Measurements from ENCODE around the gene GCNT1. TPM values are rescaled to one million over a fixed set of nuclear protein-coding genes. Genes with fewer than 3 reads are reported as not detected.

The GCNT1 gene
- total RNA-seq, 1 donor from 2014 or later = 69.3 TPM

DNA sequence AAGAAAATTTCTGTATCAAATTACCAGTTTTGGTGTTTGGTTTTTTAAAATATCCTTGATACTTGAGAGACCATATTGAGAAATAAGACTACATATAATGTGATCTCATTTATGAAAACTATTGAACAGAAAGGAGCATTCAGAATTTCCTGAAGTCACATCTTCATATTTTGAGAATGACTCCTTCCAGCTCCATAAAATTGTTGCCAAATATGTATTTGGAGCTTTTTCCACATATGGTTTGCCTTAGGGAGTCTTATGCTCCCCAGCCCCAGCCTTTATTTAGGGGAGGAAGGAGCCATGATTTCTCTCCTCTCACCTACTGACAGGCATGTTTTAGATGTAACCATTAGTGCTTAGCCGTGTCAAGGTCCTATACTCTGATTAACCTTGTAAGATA lies 51.1 kb downstream of the GCNT1 start:
- Mint-ChIP-seq H3K9me3 (ENCODE audit: low read depth) (peaks cover 11% of the 10 kb centered on the region), H3K4me3 (ENCODE audit: low read depth) (no peak overlapping the region), H3K36me3 (ENCODE audit: insufficient read depth) (peaks cover 6% of the 10 kb centered on the region), H3K4me1 (ENCODE audit: low read depth) (no peaks in the 10 kb centered on the region), H3K27me3 (no peaks in the 10 kb centered on the region), H3K27ac (no peak overlapping the region)
- no peak for DNase-seq (ENCODE audit: low spot score, unreplicated experiment)
- TF ChIP-seq, protein P1, sequence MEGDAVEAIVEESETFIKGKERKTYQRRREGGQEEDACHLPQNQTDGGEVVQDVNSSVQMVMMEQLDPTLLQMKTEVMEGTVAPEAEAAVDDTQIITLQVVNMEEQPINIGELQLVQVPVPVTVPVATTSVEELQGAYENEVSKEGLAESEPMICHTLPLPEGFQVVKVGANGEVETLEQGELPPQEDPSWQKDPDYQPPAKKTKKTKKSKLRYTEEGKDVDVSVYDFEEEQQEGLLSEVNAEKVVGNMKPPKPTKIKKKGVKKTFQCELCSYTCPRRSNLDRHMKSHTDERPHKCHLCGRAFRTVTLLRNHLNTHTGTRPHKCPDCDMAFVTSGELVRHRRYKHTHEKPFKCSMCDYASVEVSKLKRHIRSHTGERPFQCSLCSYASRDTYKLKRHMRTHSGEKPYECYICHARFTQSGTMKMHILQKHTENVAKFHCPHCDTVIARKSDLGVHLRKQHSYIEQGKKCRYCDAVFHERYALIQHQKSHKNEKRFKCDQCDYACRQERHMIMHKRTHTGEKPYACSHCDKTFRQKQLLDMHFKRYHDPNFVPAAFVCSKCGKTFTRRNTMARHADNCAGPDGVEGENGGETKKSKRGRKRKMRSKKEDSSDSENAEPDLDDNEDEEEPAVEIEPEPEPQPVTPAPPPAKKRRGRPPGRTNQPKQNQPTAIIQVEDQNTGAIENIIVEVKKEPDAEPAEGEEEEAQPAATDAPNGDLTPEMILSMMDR (IDR thresholded peaks at IDR 0.05; ENCODE audit: unreplicated experiment) = no peak

DNA sequence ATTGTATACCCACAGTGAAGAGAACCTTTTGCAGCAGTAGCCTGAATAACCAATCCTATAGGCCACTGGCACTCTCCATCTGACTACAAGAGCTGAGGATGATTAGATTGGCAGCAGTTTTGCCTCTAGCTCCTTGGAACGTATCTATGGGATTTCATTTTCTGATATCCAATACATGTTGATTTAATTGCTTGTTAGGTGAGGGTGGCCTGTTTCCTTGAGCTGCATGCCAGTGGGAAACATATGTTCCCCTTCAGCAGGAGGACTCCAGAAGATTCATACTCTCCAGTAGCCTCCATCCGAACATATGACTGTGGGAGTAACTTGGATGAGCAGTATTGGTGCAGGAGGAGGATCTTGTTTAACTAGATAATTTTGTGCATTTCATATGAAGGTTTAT lies 51.5 kb downstream of the GCNT1 start:
- TF ChIP-seq, protein P1 (IDR thresholded peaks at IDR 0.05; ENCODE audit: unreplicated experiment) = no peak
- peaks cover 11% of the 10 kb centered on the region for H3K9me3 Mint-ChIP-seq (ENCODE audit: low read depth)

DNA sequence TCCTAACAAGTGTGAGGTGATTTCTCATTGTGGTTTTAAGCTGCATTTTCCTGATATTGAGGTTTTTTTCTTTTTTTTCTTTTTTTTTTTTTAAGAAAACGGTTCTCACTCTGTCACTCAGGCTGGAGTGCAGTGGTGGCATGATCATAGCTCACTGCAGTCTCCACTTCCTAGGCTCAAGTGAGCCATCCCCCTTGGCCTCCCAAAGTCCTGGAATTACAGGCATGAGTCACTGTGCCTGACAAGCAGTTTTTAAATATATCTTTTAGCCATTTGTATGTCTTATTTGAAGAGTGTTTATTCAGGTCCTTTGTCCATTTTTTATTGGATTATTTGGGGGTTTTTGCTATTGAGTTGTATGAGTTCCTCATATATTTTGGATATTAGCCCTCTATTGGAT lies 53.8 kb downstream of the GCNT1 start:
- Mint-ChIP-seq H3K27me3 (no peaks in the 10 kb centered on the region), H3K4me3 (ENCODE audit: low read depth) (no peak overlapping the region), H3K9me3 (ENCODE audit: low read depth) (peaks cover 11% of the 10 kb centered on the region), H3K27ac (no peak overlapping the region), H3K36me3 (ENCODE audit: insufficient read depth) (peaks cover 6% of the 10 kb centered on the region), H3K4me1 (ENCODE audit: low read depth) (no peaks in the 10 kb centered on the region)
- DNase-seq (ENCODE audit: low spot score, unreplicated experiment) = no peak
- TF ChIP-seq, protein P1 (IDR thresholded peaks at IDR 0.05; ENCODE audit: unreplicated experiment) = no peak

More for the DNA sequence above, 51.5 kb downstream of the GCNT1 start:
- Mint-ChIP-seq H3K4me1 (ENCODE audit: low read depth) (no peaks in the 10 kb centered on the region), H3K4me3 (ENCODE audit: low read depth) (no peak overlapping the region), H3K27ac (no peak overlapping the region), H3K36me3 (ENCODE audit: insufficient read depth) (peaks cover 6% of the 10 kb centered on the region), H3K27me3 (no peaks in the 10 kb centered on the region)
- DNase-seq (ENCODE audit: low spot score, unreplicated experiment) = no peak

- DNase-seq (ENCODE audit: low spot score, unreplicated experiment) = no peak
- H3K36me3 Mint-ChIP-seq (ENCODE audit: insufficient read depth) = peaks cover 6% of the 10 kb centered on the region
- no peaks in the 10 kb centered on the region for H3K27me3 Mint-ChIP-seq
- peaks cover 11% of the 10 kb centered on the region for H3K4me1 Mint-ChIP-seq (ENCODE audit: low read depth)
- TF ChIP-seq, protein P1 (IDR thresholded peaks at IDR 0.05; ENCODE audit: unreplicated experiment) = no peak
- peaks cover 11% of the 10 kb centered on the region for H3K9me3 Mint-ChIP-seq (ENCODE audit: low read depth)
- no peak overlapping the region for H3K4me3 Mint-ChIP-seq (ENCODE audit: low read depth)
- no peak overlapping the region for H3K27ac Mint-ChIP-seq
These were observed 57.4 kb downstream of the GCNT1 start for GRCh38 chr9:76516350-76516749.

DNA sequence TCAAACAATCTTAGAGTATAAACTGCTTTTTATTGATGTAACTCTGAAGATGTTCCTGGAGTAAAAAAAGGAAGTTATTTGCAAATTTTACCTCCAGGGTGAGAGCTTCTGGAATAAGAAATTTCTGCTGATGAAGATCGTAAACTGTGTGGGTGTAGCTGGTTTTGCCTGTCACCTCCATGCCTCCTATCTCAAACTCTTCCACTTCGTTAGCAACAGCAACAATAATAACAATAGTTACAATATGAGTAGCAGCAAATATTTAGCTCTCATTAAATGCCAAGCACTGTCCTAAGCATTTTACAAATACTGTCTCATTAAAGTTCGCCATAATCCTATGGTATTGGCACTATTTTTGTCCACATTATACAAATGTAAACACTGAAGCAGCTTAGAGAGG lies 57.9 kb downstream of the GCNT1 start:
- H3K4me3 Mint-ChIP-seq (ENCODE audit: low read depth) = no peak overlapping the region
- peaks cover 14% of the 10 kb centered on the region for H3K4me1 Mint-ChIP-seq (ENCODE audit: low read depth)
- TF ChIP-seq, protein P1 (IDR thresholded peaks at IDR 0.05; ENCODE audit: unreplicated experiment) = no peak
- peaks cover 6% of the 10 kb centered on the region for H3K36me3 Mint-ChIP-seq (ENCODE audit: insufficient read depth)
- DNase-seq (ENCODE audit: low spot score, unreplicated experiment) = no peak
- no peaks in the 10 kb centered on the region for H3K27me3 Mint-ChIP-seq
- no peak overlapping the region for H3K27ac Mint-ChIP-seq
- peaks cover 11% of the 10 kb centered on the region for H3K9me3 Mint-ChIP-seq (ENCODE audit: low read depth)

Measured in progenitor cell of endocrine pancreas (in vitro differentiated cells).